Upper lobe of left lung (tissue), 4 donors: ENCODE data around the gene KDM4D.

ENCODE experiments used
- POLR2A ChIP-seq, 4 donors: fragments of 450-650 bp; IDR thresholded peaks; one replicate each; pipeline ENCODE4 v1.5.1; 2016 to 2017; ENCODE audit warnings: antibody characterized with exemption in 4 of 4, mild to moderate bottlenecking in 2 of 4
- POLR2AphosphoS5 ChIP-seq, 2 donors: sonication (generic); formaldehyde crosslinking; IDR thresholded peaks; one replicate each; pipeline ENCODE4 v1.5.1; 2017; ENCODE audit warnings: antibody characterized with exemption in 2 of 2

DNA sequence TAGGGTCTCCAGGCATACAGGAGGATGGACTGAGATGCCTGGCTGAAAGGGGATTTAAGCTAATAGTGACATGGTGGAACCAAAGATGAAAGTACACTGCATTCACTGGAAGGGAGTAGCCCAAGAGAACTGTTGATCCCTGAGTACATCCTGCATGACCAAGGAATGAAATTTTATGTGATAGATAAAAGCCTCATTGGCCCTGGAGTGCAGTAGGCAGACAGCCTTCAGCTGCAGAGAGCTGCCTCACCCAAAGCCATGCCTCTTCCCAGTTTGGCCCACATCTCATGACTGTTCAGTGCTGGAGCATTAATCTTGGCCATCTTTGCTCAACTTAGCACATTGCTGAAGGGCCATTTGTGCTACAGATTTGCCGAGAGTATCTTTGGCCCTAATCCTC, 59.5 kb downstream of the KDM4D start:
- TF ChIP-seq POLR2A (IDR thresholded peaks at IDR 0.05): no peak
- no peak for TF ChIP-seq POLR2AphosphoS5 (IDR thresholded peaks at IDR 0.05)
